GM18867 (cell line): Measurements from ENCODE around the gene WNT3.
"Not testable (repeated sequence)": the region's sequence is repeated elsewhere in the genome, so short reads cannot be mapped to it uniquely, and the experiment has no call there.

Experiments
- ATAC-seq: cut with Tn5 transposase; IDR thresholded peaks from one replicate; pipeline ENCODE4 v1.9.1; 2021; ENCODE audit warnings: mild to moderate bottlenecking, moderate library complexity; ENCODE audit not compliant: unreplicated experiment

The WNT3 gene

GRCh38 chr17:46769531-46770438, 48.7 kb downstream of the WNT3 start:
- ATAC-seq, result no peak

- ATAC-seq, result not testable (repeated sequence)
Observed at GRCh38 chr17:46768896-46769295, 49.6 kb downstream of the WNT3 start.

GRCh38 chr17:46768540-46768870, 50.0 kb downstream of the WNT3 start:
- no peak for ATAC-seq

GRCh38 chr17:46766493-46767491, 51.7 kb downstream of the WNT3 start:
- ATAC-seq, result no peak

GRCh38 chr17:46765453-46765852, 53.0 kb downstream of the WNT3 start:
- ATAC-seq, result no peak

GRCh38 chr17:46764709-46765401, 53.6 kb downstream of the WNT3 start:
- no peak for ATAC-seq

GRCh38 chr17:46764000-46764708, 54.3 kb downstream of the WNT3 start:
- no peak for ATAC-seq

GRCh38 chr17:46763416-46763815, 55.1 kb downstream of the WNT3 start:
- no peak for ATAC-seq

- ATAC-seq, result no peak
Observed at GRCh38 chr17:46759141-46759540, 59.4 kb downstream of the WNT3 start.

- no peak for ATAC-seq
Observed at GRCh38 chr17:46758614-46759013, 59.9 kb downstream of the WNT3 start.

GRCh38 chr17:46757588-46757987, 60.9 kb downstream of the WNT3 start:
- ATAC-seq, result not testable (repeated sequence)

- no peak for ATAC-seq
Observed at GRCh38 chr17:46756861-46757260, 61.6 kb downstream of the WNT3 start.

- no peak for ATAC-seq
Observed at GRCh38 chr17:46756081-46756735, 62.3 kb downstream of the WNT3 start.

GRCh38 chr17:46753776-46754175, 64.7 kb downstream of the WNT3 start:
- ATAC-seq, result no peak

- no peak for ATAC-seq
Observed at GRCh38 chr17:46751425-46751824, 67.1 kb downstream of the WNT3 start.

- no peak for ATAC-seq
Observed at GRCh38 chr17:46745376-46745775, 73.1 kb downstream of the WNT3 start.

- no peak for ATAC-seq
Observed at GRCh38 chr17:46744441-46744840, 74.1 kb downstream of the WNT3 start.

GRCh38 chr17:46742565-46743270, 75.8 kb downstream of the WNT3 start:
- no peak for ATAC-seq

- ATAC-seq, result no peak
Observed at GRCh38 chr17:46741122-46741730, 77.3 kb downstream of the WNT3 start.
